Measurements from ENCODE around the gene STK10.

The STK10 gene

DNA sequence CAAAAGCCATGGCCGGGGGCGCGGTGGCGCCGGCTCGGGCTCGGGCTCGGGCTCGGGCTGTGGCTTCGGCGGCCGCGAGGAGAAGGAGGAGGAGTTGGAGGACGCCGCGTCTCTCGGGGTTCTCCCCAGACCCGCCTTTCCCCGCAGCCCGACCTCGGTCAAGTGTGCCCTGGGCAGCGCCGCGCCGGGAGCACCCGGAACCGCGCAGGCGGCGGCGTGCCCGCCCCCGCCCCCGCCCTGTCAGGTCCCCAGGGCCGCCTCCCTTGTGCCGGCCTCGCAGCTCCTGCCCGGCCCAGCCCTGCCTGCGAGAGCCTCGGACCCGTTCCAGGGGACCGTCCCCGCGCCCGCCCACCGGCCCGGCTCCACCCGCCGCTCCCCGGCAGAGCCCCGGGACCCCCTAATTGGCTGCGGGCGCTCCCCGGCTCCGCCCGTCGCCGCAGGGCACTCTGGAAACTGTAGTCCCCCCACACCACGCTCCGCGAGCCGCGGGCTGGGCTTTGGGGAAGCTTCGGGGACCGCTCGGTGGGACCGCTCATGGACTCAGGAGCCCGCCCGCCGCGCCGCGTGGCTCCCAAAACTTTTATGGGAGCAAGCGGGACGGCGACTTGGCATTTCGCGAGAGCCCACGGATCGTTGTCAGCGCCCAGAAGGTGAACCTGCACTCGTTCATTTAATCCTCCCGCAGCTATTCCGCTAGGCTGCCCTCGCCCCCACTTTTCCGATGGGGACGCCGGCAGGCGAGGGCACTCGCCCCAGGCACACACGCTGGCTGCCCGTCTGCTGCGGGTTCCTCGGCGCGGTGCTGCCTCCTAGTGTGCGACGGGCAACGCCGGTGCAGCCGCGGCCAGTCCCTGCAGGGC lies at the start of gene STK10:
TSS of gene STK10 (minus strand) at position 192 of the 860 bp plus-strand sequence. CDS start at position 10, 182 bp downstream.
- ChIA-PET POLR2A (interaction anchor here (0.8 to 3.0 kb wide), 8 partner anchors 15 to 182 kb away, joined by 3 to 14 read pairs (median 5); partner anchors contain the start of gene FBXW11), CTCF (interaction anchor here (0.5 to 5.4 kb wide), 71 partner anchors 9 to 281 kb away, joined by 3 to 114 read pairs (median 6); partner anchors contain the start of genes FBXW11 and UBTD2)
- peak; percentile 42 for DNase-seq (ENCODE audit: low read depth, low spot score)
- H3K4me3 ChIP-seq (ENCODE audit: low read depth, low read length): peak within 1 kb of the TSS; percentile 93
- TF ChIP-seq, protein P1, sequence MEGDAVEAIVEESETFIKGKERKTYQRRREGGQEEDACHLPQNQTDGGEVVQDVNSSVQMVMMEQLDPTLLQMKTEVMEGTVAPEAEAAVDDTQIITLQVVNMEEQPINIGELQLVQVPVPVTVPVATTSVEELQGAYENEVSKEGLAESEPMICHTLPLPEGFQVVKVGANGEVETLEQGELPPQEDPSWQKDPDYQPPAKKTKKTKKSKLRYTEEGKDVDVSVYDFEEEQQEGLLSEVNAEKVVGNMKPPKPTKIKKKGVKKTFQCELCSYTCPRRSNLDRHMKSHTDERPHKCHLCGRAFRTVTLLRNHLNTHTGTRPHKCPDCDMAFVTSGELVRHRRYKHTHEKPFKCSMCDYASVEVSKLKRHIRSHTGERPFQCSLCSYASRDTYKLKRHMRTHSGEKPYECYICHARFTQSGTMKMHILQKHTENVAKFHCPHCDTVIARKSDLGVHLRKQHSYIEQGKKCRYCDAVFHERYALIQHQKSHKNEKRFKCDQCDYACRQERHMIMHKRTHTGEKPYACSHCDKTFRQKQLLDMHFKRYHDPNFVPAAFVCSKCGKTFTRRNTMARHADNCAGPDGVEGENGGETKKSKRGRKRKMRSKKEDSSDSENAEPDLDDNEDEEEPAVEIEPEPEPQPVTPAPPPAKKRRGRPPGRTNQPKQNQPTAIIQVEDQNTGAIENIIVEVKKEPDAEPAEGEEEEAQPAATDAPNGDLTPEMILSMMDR (IDR thresholded peaks at IDR 0.05; ENCODE audit: insufficient read depth, low read length, missing control alignments): peak; percentile 98

GRCh38 chr5:172235827-172236736 lies 48.1 kb upstream of the STK10 start:
- no peak overlapping the region for H3K4me3 ChIP-seq (ENCODE audit: low read depth, low read length)
- CTCF ChIA-PET: interaction anchor here (0.9 kb wide), 1 partner anchor 217 kb away, joined by 3 read pairs; no protein-coding TSS in a partner anchor
- no peak for DNase-seq (ENCODE audit: low read depth, low spot score)
- POLR2A ChIA-PET: no interaction called here
- TF ChIP-seq, protein P1 (IDR thresholded peaks at IDR 0.05; ENCODE audit: insufficient read depth, low read length, missing control alignments): no peak

DNA sequence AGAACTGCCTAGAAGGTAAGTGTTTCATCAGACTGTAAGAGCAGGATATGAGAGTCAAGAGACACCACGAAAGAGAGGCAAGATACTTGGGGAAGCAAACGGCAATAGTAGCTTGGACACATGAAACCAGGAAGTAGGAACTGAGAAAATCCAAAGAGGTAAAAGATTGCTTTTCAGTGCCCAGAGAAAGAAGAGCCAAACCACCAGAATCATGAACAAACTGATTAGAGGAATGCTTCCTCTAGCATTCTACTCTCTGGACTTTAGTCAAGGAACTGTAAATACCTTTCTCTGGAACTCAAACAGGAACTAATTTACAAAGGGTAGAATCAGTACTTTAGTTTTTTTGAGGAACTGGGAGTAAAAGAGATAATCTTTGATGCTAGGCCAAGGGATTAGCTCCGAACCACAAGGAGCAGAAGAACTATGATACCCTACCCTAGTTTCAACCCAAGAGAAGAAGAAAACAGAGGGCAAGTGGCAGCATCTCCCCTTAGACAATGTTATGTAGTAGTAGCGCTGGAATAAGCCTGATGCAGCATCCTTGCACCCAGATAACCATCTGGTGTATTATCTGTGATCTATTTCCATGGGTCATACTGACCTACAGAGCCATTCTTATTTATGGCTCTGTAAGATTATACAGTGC lies 47.2 kb upstream of the STK10 start:
- no peak overlapping the region for H3K4me3 ChIP-seq (ENCODE audit: low read depth, low read length)
- POLR2A ChIA-PET: no interaction called here
- DNase-seq (ENCODE audit: low read depth, low spot score): no peak

GRCh38 chr5:172234031-172234430 lies 46.0 kb upstream of the STK10 start:
- TF ChIP-seq, protein P1 (IDR thresholded peaks at IDR 0.05; ENCODE audit: insufficient read depth, low read length, missing control alignments): no peak
- ChIA-PET POLR2A (no interaction called here), CTCF (interaction anchor here (0.6 to 1.9 kb wide), 2 partner anchors 12 to 45 kb away, joined by 5 to 6 read pairs; partner anchors contain the start of gene STK10)
- DNase-seq (ENCODE audit: low read depth, low spot score): no peak
- no peak overlapping the region for H3K4me3 ChIP-seq (ENCODE audit: low read depth, low read length)

More for the DNA sequence above, 47.2 kb upstream of the STK10 start:
- CTCF ChIA-PET: interaction anchor here (0.9 to 1.9 kb wide), 2 partner anchors 47 to 218 kb away, joined by 3 to 6 read pairs; partner anchors contain the start of gene STK10
- TF ChIP-seq, protein P1 (IDR thresholded peaks at IDR 0.05; ENCODE audit: insufficient read depth, low read length, missing control alignments): no peak

DNA sequence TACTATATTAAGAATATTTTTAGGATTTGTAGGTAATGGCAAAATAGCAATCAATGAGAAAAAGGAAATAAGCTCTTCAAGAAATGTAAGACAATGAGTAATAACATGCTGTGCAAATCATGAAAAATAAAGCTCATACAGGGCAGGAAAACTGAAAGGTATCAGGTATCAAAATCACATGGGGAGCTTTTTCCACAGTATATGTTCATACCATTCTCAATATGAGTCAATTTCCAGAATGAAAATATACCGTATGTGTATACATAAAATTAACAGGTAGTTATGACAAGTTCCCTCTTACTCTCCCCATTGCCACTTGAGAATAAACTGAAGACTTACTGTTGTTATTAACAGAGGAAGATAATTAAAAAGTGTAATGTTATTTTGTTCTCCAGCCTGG lies 41.9 kb upstream of the STK10 start:
- POLR2A ChIA-PET: no interaction called here
- no peak overlapping the region for H3K4me3 ChIP-seq (ENCODE audit: low read depth, low read length)
- CTCF ChIA-PET: no interaction called here
- no peak for DNase-seq (ENCODE audit: low read depth, low spot score)
- TF ChIP-seq, protein P1 (IDR thresholded peaks at IDR 0.05; ENCODE audit: insufficient read depth, low read length, missing control alignments): no peak

Measured in AG04449 (cell line).